ENCODE results near the gene TACR1. TPM values are rescaled to one million over a fixed set of nuclear protein-coding genes. Genes with fewer than 3 reads are reported as not detected.
A peak's percentile ranks its signal among the peaks of the same experiment; 100 is the strongest.

TACR1 gene
- total and polyA plus RNA-seq, 2 experiments from 2014 or later, result 3.5 to 7.3 TPM

DNA sequence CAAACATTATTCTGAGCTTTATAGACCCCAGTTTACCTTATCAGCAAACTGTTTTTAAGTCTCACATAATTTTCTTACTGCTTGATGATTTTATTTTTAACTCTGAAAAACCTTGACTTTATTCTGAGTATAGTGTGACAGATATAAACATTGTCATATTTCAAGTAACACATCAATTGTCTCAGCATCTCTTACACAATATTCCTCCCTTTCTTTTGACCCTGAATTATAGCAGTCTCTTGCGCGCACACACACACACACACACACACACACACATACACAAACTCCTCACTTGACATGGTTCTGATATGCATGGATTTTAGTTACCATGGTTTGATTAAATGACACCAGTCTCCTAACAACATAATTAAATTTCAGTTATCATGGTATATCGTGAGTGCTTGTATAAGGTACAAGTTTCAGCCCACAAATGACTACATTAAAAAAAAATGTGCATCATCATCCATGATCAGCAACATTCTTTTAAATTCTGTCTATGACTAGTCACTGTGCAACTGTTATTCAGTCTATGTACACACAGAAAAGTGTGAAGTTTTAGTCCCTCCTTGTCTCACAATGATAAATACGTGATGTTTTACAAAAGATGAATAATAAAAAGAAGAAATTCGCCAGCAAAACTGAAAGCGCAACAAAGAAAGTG lies 39.5 kb upstream of the TACR1 start (continued):
- TF ChIP-seq, protein P1, sequence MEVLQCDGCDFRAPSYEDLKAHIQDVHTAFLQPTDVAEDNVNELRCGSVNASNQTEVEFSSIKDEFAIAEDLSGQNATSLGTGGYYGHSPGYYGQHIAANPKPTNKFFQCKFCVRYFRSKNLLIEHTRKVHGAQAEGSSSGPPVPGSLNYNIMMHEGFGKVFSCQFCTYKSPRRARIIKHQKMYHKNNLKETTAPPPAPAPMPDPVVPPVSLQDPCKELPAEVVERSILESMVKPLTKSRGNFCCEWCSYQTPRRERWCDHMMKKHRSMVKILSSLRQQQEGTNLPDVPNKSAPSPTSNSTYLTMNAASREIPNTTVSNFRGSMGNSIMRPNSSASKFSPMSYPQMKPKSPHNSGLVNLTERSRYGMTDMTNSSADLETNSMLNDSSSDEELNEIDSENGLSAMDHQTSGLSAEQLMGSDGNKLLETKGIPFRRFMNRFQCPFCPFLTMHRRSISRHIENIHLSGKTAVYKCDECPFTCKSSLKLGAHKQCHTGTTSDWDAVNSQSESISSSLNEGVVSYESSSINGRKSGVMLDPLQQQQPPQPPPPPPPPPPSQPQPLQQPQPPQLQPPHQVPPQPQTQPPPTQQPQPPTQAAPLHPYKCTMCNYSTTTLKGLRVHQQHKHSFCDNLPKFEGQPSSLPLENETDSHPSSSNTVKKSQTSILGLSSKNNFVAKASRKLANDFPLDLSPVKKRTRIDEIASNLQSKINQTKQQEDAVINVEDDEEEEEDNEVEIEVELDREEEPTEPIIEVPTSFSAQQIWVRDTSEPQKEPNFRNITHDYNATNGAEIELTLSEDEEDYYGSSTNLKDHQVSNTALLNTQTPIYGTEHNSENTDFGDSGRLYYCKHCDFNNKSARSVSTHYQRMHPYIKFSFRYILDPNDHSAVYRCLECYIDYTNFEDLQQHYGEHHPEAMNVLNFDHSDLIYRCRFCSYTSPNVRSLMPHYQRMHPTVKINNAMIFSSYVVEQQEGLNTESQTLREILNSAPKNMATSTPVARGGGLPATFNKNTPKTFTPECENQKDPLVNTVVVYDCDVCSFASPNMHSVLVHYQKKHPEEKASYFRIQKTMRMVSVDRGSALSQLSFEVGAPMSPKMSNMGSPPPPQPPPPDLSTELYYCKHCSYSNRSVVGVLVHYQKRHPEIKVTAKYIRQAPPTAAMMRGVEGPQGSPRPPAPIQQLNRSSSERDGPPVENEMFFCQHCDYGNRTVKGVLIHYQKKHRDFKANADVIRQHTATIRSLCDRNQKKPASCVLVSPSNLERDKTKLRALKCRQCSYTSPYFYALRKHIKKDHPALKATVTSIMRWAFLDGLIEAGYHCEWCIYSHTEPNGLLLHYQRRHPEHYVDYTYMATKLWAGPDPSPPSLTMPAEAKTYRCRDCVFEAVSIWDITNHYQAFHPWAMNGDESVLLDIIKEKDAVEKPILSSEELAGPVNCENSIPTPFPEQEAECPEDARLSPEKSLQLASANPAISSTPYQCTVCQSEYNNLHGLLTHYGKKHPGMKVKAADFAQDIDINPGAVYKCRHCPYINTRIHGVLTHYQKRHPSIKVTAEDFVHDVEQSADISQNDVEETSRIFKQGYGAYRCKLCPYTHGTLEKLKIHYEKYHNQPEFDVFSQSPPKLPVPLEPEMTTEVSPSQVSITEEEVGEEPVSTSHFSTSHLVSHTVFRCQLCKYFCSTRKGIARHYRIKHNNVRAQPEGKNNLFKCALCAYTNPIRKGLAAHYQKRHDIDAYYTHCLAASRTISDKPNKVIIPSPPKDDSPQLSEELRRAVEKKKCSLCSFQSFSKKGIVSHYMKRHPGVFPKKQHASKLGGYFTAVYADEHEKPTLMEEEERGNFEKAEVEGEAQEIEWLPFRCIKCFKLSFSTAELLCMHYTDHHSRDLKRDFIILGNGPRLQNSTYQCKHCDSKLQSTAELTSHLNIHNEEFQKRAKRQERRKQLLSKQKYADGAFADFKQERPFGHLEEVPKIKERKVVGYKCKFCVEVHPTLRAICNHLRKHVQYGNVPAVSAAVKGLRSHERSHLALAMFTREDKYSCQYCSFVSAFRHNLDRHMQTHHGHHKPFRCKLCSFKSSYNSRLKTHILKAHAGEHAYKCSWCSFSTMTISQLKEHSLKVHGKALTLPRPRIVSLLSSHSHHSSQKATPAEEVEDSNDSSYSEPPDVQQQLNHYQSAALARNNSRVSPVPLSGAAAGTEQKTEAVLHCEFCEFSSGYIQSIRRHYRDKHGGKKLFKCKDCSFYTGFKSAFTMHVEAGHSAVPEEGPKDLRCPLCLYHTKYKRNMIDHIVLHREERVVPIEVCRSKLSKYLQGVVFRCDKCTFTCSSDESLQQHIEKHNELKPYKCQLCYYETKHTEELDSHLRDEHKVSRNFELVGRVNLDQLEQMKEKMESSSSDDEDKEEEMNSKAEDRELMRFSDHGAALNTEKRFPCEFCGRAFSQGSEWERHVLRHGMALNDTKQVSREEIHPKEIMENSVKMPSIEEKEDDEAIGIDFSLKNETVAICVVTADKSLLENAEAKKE (CRISPR knock-in tag; IDR thresholded peaks at IDR 0.05), result no peak
- TF ChIP-seq, protein P2, sequence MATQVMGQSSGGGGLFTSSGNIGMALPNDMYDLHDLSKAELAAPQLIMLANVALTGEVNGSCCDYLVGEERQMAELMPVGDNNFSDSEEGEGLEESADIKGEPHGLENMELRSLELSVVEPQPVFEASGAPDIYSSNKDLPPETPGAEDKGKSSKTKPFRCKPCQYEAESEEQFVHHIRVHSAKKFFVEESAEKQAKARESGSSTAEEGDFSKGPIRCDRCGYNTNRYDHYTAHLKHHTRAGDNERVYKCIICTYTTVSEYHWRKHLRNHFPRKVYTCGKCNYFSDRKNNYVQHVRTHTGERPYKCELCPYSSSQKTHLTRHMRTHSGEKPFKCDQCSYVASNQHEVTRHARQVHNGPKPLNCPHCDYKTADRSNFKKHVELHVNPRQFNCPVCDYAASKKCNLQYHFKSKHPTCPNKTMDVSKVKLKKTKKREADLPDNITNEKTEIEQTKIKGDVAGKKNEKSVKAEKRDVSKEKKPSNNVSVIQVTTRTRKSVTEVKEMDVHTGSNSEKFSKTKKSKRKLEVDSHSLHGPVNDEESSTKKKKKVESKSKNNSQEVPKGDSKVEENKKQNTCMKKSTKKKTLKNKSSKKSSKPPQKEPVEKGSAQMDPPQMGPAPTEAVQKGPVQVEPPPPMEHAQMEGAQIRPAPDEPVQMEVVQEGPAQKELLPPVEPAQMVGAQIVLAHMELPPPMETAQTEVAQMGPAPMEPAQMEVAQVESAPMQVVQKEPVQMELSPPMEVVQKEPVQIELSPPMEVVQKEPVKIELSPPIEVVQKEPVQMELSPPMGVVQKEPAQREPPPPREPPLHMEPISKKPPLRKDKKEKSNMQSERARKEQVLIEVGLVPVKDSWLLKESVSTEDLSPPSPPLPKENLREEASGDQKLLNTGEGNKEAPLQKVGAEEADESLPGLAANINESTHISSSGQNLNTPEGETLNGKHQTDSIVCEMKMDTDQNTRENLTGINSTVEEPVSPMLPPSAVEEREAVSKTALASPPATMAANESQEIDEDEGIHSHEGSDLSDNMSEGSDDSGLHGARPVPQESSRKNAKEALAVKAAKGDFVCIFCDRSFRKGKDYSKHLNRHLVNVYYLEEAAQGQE (IDR thresholded peaks at IDR 0.05; ENCODE audit: unreplicated experiment), result no peak
- no peak for TF ChIP-seq ZNF114 (CRISPR knock-in tag; IDR thresholded peaks at IDR 0.05)

DNA sequence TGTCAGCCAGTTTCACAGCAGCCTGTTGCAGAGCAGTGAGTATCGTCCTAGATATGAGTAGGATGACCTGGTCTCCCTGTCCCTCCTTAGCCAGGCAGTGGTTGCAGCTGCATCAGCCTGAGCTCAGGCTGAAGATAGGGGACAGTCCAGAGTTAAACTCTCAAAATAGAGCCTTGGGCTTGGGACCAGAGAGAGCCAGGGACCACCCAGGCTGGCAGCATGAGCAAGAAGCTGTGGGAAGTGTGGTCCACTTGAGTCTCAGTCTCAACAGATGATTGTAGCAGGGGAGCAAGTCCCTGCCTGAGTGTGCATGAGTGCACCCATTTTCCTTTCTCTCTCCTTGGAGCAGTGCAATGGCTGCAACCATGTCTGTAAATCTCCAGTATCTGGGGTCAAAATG lies 38.0 kb upstream of the TACR1 start:
- Histone ChIP-seq H3F3A (replicated peaks; ENCODE audit: low read depth) (no peaks in the 10 kb centered on the region), H3K27ac (ENCODE audit: low read depth) (no peak overlapping the region), H2AFZ (peak overlapping the region; percentile 60), H3K79me2 (replicated peaks; ENCODE audit: insufficient read depth) (no peaks in the 10 kb centered on the region), H3K4me1 (ENCODE audit: insufficient read depth) (no peaks in the 10 kb centered on the region), H3K9me2 (ENCODE audit: insufficient read depth) (peaks cover 7% of the 10 kb centered on the region), H3K4me2 (no peak overlapping the region), H3K4me3 (no peak overlapping the region), H3K27me3 (ENCODE audit: insufficient read depth) (no peaks in the 10 kb centered on the region), H3K36me3 (ENCODE audit: insufficient read depth) (no peaks in the 10 kb centered on the region), H4K20me1 (replicated peaks; ENCODE audit: insufficient read depth) (no peaks in the 10 kb centered on the region)
- DNase-seq (ENCODE audit: low spot score) (no peak), ATAC-seq (no peak)
- peaks cover 8% of the 10 kb centered on the region for H3K27me3 Mint-ChIP-seq (ENCODE audit: insufficient read depth, low read depth, poor library complexity)
- no peak overlapping the region for H3K27ac Mint-ChIP-seq
- H3K4me3 Mint-ChIP-seq, result no peak overlapping the region
- peaks cover 8% of the 10 kb centered on the region; the same call in 2 of the 3 replicates for H3K36me3 Mint-ChIP-seq (ENCODE audit: low read depth)
- peaks cover 9% of the 10 kb centered on the region for H3K9me3 Mint-ChIP-seq
- H3K4me1 Mint-ChIP-seq, result no peaks in the 10 kb centered on the region
- no peak for TF ChIP-seq STAT1 (IDR thresholded peaks at IDR 0.05; ENCODE audit: unreplicated experiment)
- TF ChIP-seq EZH2phosphoT487 (IDR thresholded peaks at IDR 0.05; ENCODE audit: unreplicated experiment), result no peak
- TF ChIP-seq, protein P3, sequence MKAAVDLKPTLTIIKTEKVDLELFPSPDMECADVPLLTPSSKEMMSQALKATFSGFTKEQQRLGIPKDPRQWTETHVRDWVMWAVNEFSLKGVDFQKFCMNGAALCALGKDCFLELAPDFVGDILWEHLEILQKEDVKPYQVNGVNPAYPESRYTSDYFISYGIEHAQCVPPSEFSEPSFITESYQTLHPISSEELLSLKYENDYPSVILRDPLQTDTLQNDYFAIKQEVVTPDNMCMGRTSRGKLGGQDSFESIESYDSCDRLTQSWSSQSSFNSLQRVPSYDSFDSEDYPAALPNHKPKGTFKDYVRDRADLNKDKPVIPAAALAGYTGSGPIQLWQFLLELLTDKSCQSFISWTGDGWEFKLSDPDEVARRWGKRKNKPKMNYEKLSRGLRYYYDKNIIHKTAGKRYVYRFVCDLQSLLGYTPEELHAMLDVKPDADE (IDR thresholded peaks at IDR 0.05), result no peak
- TF ChIP-seq POLR2AphosphoS5 (IDR thresholded peaks at IDR 0.05; ENCODE audit: low read depth), result no peak
- no peak for TF ChIP-seq JUNB (IDR thresholded peaks at IDR 0.05; ENCODE audit: unreplicated experiment)
- no peak for TF ChIP-seq CREB1 (CRISPR knock-in tag; IDR thresholded peaks at IDR 0.05; ENCODE audit: low read depth)
- no peak for TF ChIP-seq ZNF114 (CRISPR knock-in tag; IDR thresholded peaks at IDR 0.05)
- TF ChIP-seq NANOG (IDR thresholded peaks at IDR 0.05; ENCODE audit: borderline replicate concordance), result no peak
- TF ChIP-seq ZNF331 (CRISPR knock-in tag; IDR thresholded peaks at IDR 0.05; ENCODE audit: low read depth), result no peak
- TF ChIP-seq EZH2 (IDR thresholded peaks at IDR 0.05; ENCODE audit: low read depth, unreplicated experiment), result no peak

Measured in GM23338 (cell line).